HFFc6 (cell line): ENCODE results near the gene SUPT5H. TPM values are rescaled to one million over a fixed set of nuclear protein-coding genes. Genes with fewer than 3 reads are reported as not detected.

ENCODE experiments used
- DNase-seq: peaks from one replicate; pipeline ENCODE4 v3.0.0-alpha.2; 2018
- H3K27ac Mint-ChIP-seq: 2 replicates; pipeline ENCODE4 v1.8.0; 2020; ENCODE audit warnings: mild to moderate bottlenecking, mixed read lengths
- H3K27me3 Mint-ChIP-seq: 2 replicates; pipeline ENCODE4 v1.8.0; 2021; ENCODE audit warnings: mild to moderate bottlenecking, moderate library complexity, mixed read lengths; ENCODE audit not compliant: insufficient read depth
- H3K36me3 Mint-ChIP-seq: 2 replicates; pipeline ENCODE4 v1.8.0; 2021; ENCODE audit warnings: low read depth, mixed read lengths
- H3K4me1 Mint-ChIP-seq: 2 replicates; pipeline ENCODE4 v1.8.0; 2020; ENCODE audit warnings: low read depth, mixed read lengths
- H3K4me3 Mint-ChIP-seq: 2 replicates; pipeline ENCODE4 v1.8.0; 2020; ENCODE audit warnings: mild to moderate bottlenecking, moderate library complexity, mixed read lengths
- H3K9me3 Mint-ChIP-seq: 2 replicates; pipeline ENCODE4 v1.8.0; 2020; ENCODE audit warnings: mild to moderate bottlenecking, mixed read lengths
- CTCF ChIP-seq: fragments of 200-600 bp; sonication (generic); IDR thresholded peaks from 2 replicates; pipeline ENCODE4 v1.5.0; 2021; ENCODE audit warnings: antibody characterized with exemption, mild to moderate bottlenecking
- total RNA-seq, 6 experiments: library from RNA; stranded (reverse); fragmentation: NEBNext Ultra II Directional; extraction: Animal tissue kit (Norgen Biotek cat#: 25700); gene quantifications; 2 replicates in 1 of 6; 3 replicates in 5 of 6; pipeline ENCODE4 v1.2.3, GENCODE V29; 2021

Gene SUPT5H
- total RNA-seq, 6 experiments from 2014 or later = 102 to 129 (median 107) TPM

GRCh38 chr19:39463403-39463802, 18.0 kb downstream of the SUPT5H start:
- H3K36me3 Mint-ChIP-seq = peaks cover 40% of the 10 kb centered on the region
- no peak overlapping the region for H3K4me3 Mint-ChIP-seq
- TF ChIP-seq CTCF = no peak
- no peaks in the 10 kb centered on the region for H3K9me3 Mint-ChIP-seq
- no peaks in the 10 kb centered on the region for H3K27me3 Mint-ChIP-seq
- no peak for DNase-seq
- no peak overlapping the region for H3K27ac Mint-ChIP-seq
- H3K4me1 Mint-ChIP-seq = no peaks in the 10 kb centered on the region

- DNase-seq = no peak
- TF ChIP-seq CTCF = no peak
- Mint-ChIP-seq H3K36me3 (peaks cover 42% of the 10 kb centered on the region), H3K27ac (no peak overlapping the region), H3K27me3 (no peaks in the 10 kb centered on the region; the same call in 1 of the 2 replicates), H3K4me3 (no peak overlapping the region), H3K9me3 (no peaks in the 10 kb centered on the region), H3K4me1 (peaks cover 16% of the 10 kb centered on the region)
Observed at GRCh38 chr19:39465956-39466747, 20.8 kb downstream of the SUPT5H start.

GRCh38 chr19:39467941-39468340, 22.6 kb downstream of the SUPT5H start:
- Mint-ChIP-seq H3K4me3 (no peak overlapping the region), H3K27me3 (no peaks in the 10 kb centered on the region; the same call in 1 of the 2 replicates), H3K9me3 (no peaks in the 10 kb centered on the region), H3K27ac (no peak overlapping the region), H3K36me3 (peaks cover 48% of the 10 kb centered on the region), H3K4me1 (peaks cover 16% of the 10 kb centered on the region)
- TF ChIP-seq CTCF = no peak
- no peak for DNase-seq

GRCh38 chr19:39469036-39469435, 23.7 kb downstream of the SUPT5H start:
- H3K9me3 Mint-ChIP-seq = no peaks in the 10 kb centered on the region
- no peak for TF ChIP-seq CTCF
- DNase-seq = no peak
- H3K27me3 Mint-ChIP-seq = no peaks in the 10 kb centered on the region; the same call in 1 of the 2 replicates
- no peak overlapping the region for H3K27ac Mint-ChIP-seq
- no peak overlapping the region for H3K4me3 Mint-ChIP-seq
- peaks cover 16% of the 10 kb centered on the region for H3K4me1 Mint-ChIP-seq
- H3K36me3 Mint-ChIP-seq = peaks cover 45% of the 10 kb centered on the region

- Mint-ChIP-seq H3K36me3 (peaks cover 50% of the 10 kb centered on the region), H3K27ac (peak overlapping the region; percentile 63; the same call in 1 of the 2 replicates)
Observed at GRCh38 chr19:39469567-39469966, 24.2 kb downstream of the SUPT5H start.

More at GRCh38 chr19:39469567-39469966, 24.2 kb downstream of the SUPT5H start:
- Mint-ChIP-seq H3K27me3 (peaks cover under 1% of the 10 kb centered on the region), H3K4me1 (peaks cover 16% of the 10 kb centered on the region), H3K9me3 (no peaks in the 10 kb centered on the region), H3K4me3 (no peak overlapping the region; the same call in 1 of the 2 replicates)
- no peak for DNase-seq
- TF ChIP-seq CTCF = no peak
